ENCODE data around the gene EVA1A. TPM values are rescaled to one million over a fixed set of nuclear protein-coding genes. Genes with fewer than 3 reads are reported as not detected.

EVA1A gene
- total and polyA plus RNA-seq, 2 experiments from 2014 or later = 4.6 to 7.9 TPM

DNA sequence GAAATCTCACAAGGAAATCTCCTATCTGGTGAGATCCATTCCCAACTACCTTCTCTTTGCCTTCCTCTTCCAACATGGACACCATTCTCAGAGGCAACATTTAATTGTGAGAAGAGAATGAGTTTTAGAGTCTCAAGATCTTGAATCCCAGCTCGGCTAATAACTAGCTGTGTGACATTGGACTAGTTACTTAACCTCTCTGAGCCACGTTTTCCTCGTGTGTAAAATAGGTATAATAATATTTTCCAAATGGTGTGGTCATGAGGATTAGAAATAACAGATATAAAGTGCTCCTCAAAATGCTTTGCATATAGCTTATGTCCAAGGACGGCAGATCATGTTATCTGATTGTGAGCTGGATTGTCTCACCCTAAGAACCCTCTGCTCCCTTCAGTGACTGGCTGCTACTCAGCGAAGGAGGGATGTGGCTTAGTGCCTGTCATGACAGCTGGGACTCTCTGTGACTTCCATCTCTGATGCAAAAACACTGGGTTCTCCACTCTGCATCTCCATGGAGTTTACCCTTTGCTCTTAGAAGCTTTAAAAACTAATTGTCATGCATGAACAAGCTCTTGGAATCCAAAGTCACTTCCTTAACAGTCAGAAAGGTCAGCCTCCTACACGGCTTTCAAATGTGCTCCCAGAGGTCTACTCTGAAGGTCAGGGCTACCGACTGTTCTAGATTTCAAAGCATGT, 47.4 kb upstream of the EVA1A start:
- Mint-ChIP-seq H3K27me3 (ENCODE audit: insufficient read depth, low read depth, poor library complexity) (peaks cover 4% of the 10 kb centered on the region), H3K4me3 (no peak overlapping the region; the same call in 2 of the 3 replicates)
- ATAC-seq = peak; percentile 41

More for the DNA sequence above, 47.4 kb upstream of the EVA1A start:
- Mint-ChIP-seq H3K9me3 (no peaks in the 10 kb centered on the region; the same call in 2 of the 3 replicates), H3K36me3 (ENCODE audit: low read depth) (no peaks in the 10 kb centered on the region), H3K4me1 (peaks cover 9% of the 10 kb centered on the region), H3K27ac (no peak overlapping the region)
- Histone ChIP-seq H3K9me2 (ENCODE audit: insufficient read depth) (no peaks in the 10 kb centered on the region; the same call in 1 of the 2 replicates), H3K4me1 (ENCODE audit: insufficient read depth) (peaks cover 6% of the 10 kb centered on the region; the same call in 1 of the 2 replicates), H3K4me3 (peak overlapping the region; percentile 51), H3F3A (replicated peaks; ENCODE audit: low read depth) (no peaks in the 10 kb centered on the region), H3K4me2 (peak overlapping the region; percentile 77), H3K36me3 (ENCODE audit: insufficient read depth) (no peaks in the 10 kb centered on the region), H3K27ac (ENCODE audit: low read depth) (no peak overlapping the region), H4K20me1 (replicated peaks; ENCODE audit: insufficient read depth) (no peaks in the 10 kb centered on the region), H2AFZ (peak overlapping the region; percentile 90), H3K27me3 (ENCODE audit: insufficient read depth) (no peaks in the 10 kb centered on the region), H3K79me2 (replicated peaks; ENCODE audit: insufficient read depth) (no peaks in the 10 kb centered on the region)
- DNase-seq (ENCODE audit: low spot score) = peak; percentile 55
- no peak for TF ChIP-seq ZNF331 (CRISPR knock-in tag; IDR thresholded peaks at IDR 0.05; ENCODE audit: low read depth)
- TF ChIP-seq CTCF (conservative IDR thresholded peaks at IDR 0.05; ENCODE audit: low read depth in 2 of 2) = no peak
- no peak for TF ChIP-seq ZNF114 (CRISPR knock-in tag; IDR thresholded peaks at IDR 0.05)
- TF ChIP-seq ZNF462 (CRISPR knock-in tag; IDR thresholded peaks at IDR 0.05) = peak; percentile 81; the same call in 1 of the 2 replicates
- TF ChIP-seq, protein P1, sequence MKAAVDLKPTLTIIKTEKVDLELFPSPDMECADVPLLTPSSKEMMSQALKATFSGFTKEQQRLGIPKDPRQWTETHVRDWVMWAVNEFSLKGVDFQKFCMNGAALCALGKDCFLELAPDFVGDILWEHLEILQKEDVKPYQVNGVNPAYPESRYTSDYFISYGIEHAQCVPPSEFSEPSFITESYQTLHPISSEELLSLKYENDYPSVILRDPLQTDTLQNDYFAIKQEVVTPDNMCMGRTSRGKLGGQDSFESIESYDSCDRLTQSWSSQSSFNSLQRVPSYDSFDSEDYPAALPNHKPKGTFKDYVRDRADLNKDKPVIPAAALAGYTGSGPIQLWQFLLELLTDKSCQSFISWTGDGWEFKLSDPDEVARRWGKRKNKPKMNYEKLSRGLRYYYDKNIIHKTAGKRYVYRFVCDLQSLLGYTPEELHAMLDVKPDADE (IDR thresholded peaks at IDR 0.05) = no peak
- TF ChIP-seq REST (IDR thresholded peaks at IDR 0.05; ENCODE audit: unreplicated experiment) = no peak
- no peak for TF ChIP-seq POLR2AphosphoS5 (IDR thresholded peaks at IDR 0.05; ENCODE audit: low read depth)
